Neuronal stem cell (in vitro differentiated cells): Measurements from ENCODE around the gene SORCS2.
"Not testable (repeated sequence)": the region's sequence is repeated elsewhere in the genome, so short reads cannot be mapped to it uniquely, and the experiment has no call there.

Experiments
- DNase-seq: peaks from one replicate; pipeline ENCODE4 v3.0.0-alpha.2; 2013; ENCODE audit warnings: low spot score
- H2AFZ ChIP-seq: one replicate; pipeline ENCODE4 v1.6.1; 2013; ENCODE audit warnings: mild to moderate bottlenecking, low read length, inconsistent platforms
- H2AK5ac ChIP-seq: 2 replicates; pipeline ENCODE4 v1.6.1; 2013; ENCODE audit warnings: low read depth, mild to moderate bottlenecking, inconsistent platforms, low read length, moderate library complexity, mixed read lengths
- H2BK120ac ChIP-seq: 2 replicates; pipeline ENCODE4 v1.6.1; 2013; ENCODE audit warnings: low read depth, mild to moderate bottlenecking, inconsistent platforms, low read length, moderate library complexity, mixed read lengths
- H2BK12ac ChIP-seq: one replicate; pipeline ENCODE4 v1.6.1; 2013; ENCODE audit warnings: low read length, inconsistent platforms
- H2BK15ac ChIP-seq: 2 replicates; pipeline ENCODE4 v1.6.1; 2013; ENCODE audit warnings: mild to moderate bottlenecking, low read length, inconsistent platforms, mixed read lengths
- H2BK5ac ChIP-seq: one replicate; pipeline ENCODE4 v1.6.1; 2013; ENCODE audit warnings: inconsistent platforms, mild to moderate bottlenecking, low read length, moderate library complexity
- H3K14ac ChIP-seq: one replicate; pipeline ENCODE4 v1.6.1; 2013; ENCODE audit warnings: low read length, inconsistent platforms
- H3K18ac ChIP-seq: 2 replicates; pipeline ENCODE4 v1.6.1; 2013; ENCODE audit warnings: low read length, inconsistent platforms
- H3K23ac ChIP-seq: 2 replicates; pipeline ENCODE4 v1.6.1; 2013; ENCODE audit warnings: low read depth, mild to moderate bottlenecking, mixed read lengths, low read length, inconsistent platforms; ENCODE audit not compliant: poor library complexity
- H3K27ac ChIP-seq: replicated peaks from 3 replicates; pipeline ENCODE4 v1.5.1; 2013; ENCODE audit warnings: low read length, inconsistent platforms
- H3K27me3 ChIP-seq, 3 experiments: 2 replicates each; pipeline ENCODE4 v1.6.1; 2013; ENCODE audit warnings: low read length in 3 of 3, mild to moderate bottlenecking in 2 of 3, inconsistent platforms in 1 of 3, low read depth in 1 of 3, mixed read lengths in 1 of 3, moderate library complexity in 1 of 3; ENCODE audit not compliant: control insufficient read depth in 3 of 3, insufficient read depth in 3 of 3
- H3K36me3 ChIP-seq, 2 donors: replicated peaks in 1 of 2; 2 replicates each; pipeline ENCODE4 v1.6.1; 2013; ENCODE audit warnings: low read length in 2 of 2; ENCODE audit not compliant: control insufficient read depth in 2 of 2, insufficient read depth in 2 of 2
- H3K4ac ChIP-seq: 2 replicates; pipeline ENCODE4 v1.6.1; 2013; ENCODE audit warnings: inconsistent platforms, mild to moderate bottlenecking, low read length, moderate library complexity
- H3K4me1 ChIP-seq, 2 donors: 1 replicate in 1 of 2; 2 replicates in 1 of 2; pipeline ENCODE4 v1.6.1; 2013; ENCODE audit warnings: low read length in 2 of 2, low read depth in 1 of 2; ENCODE audit not compliant: control insufficient read depth in 2 of 2, insufficient read depth in 1 of 2
- H3K4me2 ChIP-seq: one replicate; pipeline ENCODE4 v1.6.1; 2013; ENCODE audit warnings: mild to moderate bottlenecking, low read length, inconsistent platforms; ENCODE audit not compliant: insufficient read depth, poor library complexity, severe bottlenecking
- H3K4me3 ChIP-seq, 2 donors: 2 replicates each; pipeline ENCODE4 v1.5.1; 2013; ENCODE audit warnings: low read length in 2 of 2, mild to moderate bottlenecking in 2 of 2, inconsistent platforms in 1 of 2, moderate library complexity in 1 of 2
- H3K79me1 ChIP-seq: one replicate; pipeline ENCODE4 v1.6.1; 2013; ENCODE audit warnings: low read depth, mild to moderate bottlenecking, inconsistent platforms, low read length, moderate library complexity
- H3K9ac ChIP-seq: one replicate; pipeline ENCODE4 v1.6.1; 2013; ENCODE audit warnings: mild to moderate bottlenecking, low read depth, low read length, inconsistent platforms; ENCODE audit not compliant: poor library complexity
- H3K9me3 ChIP-seq, 2 donors: replicated peaks in 1 of 2; 2 replicates each; pipeline versions ENCODE3 to v1.6.1; 2013; ENCODE audit warnings: low read length in 2 of 2, mild to moderate bottlenecking in 2 of 2, inconsistent platforms in 1 of 2, low read depth in 1 of 2, mixed read lengths in 1 of 2, moderate library complexity in 1 of 2; ENCODE audit not compliant: control insufficient read depth in 2 of 2, insufficient read depth in 1 of 2
- H4K8ac ChIP-seq: one replicate; pipeline ENCODE4 v1.6.1; 2013; ENCODE audit warnings: low read depth, mild to moderate bottlenecking, inconsistent platforms, low read length, moderate library complexity
- H4K91ac ChIP-seq: one replicate; pipeline ENCODE4 v1.6.1; 2013; ENCODE audit warnings: low read length, low read depth, mild to moderate bottlenecking, inconsistent platforms; ENCODE audit not compliant: poor library complexity
- WGBS, 2 donors: extraction: QIAGEN DNeasy Blood & Tissue Kit; methylation state at CpG; one replicate each; pipeline ENCODE4 v1.1.7; 2013; ENCODE audit warnings: missing lambda C conversion rate in 2 of 2, mixed read lengths in 1 of 2; ENCODE audit not compliant: insufficient read length in 2 of 2, insufficient replicate concordance in 1 of 2; ENCODE audit errors: extremely low coverage in 2 of 2; 5-methylcytosine and 5-hydroxymethylcytosine counted together

SORCS2 gene

GRCh38 chr4:7573576-7574091 lies 381.3 kb downstream of the SORCS2 start:
- no peaks in the 10 kb centered on the region for H3K36me3 ChIP-seq
- no peak overlapping the region for H2BK12ac ChIP-seq
- H2BK5ac ChIP-seq = no peak overlapping the region
- no peak overlapping the region for H3K9ac ChIP-seq
- no peak overlapping the region for H3K27ac ChIP-seq
- no peak overlapping the region for H3K4me2 ChIP-seq
- no peak overlapping the region for H2AFZ ChIP-seq
- no peaks in the 10 kb centered on the region for H3K79me1 ChIP-seq
- H3K23ac ChIP-seq = no peak overlapping the region
- H3K4ac ChIP-seq = no peak overlapping the region
- peaks cover 0 to 24% of the 10 kb centered on the region in 2 donors for H3K4me1 ChIP-seq
- no peak for DNase-seq
- no peak overlapping the region for H4K91ac ChIP-seq
- no peak overlapping the region for H4K8ac ChIP-seq
- H2BK15ac ChIP-seq = no peak overlapping the region
- peaks cover 3 to 18% of the 10 kb centered on the region in 2 donors for H3K9me3 ChIP-seq
- no peak overlapping the region for H3K14ac ChIP-seq
- no CpG with 5 or more reads among the region's 9 CpGs for WGBS, 2 donors
- no peak overlapping the region for H2AK5ac ChIP-seq
- no peak overlapping the region for H2BK120ac ChIP-seq
- H3K4me3 ChIP-seq = no peak overlapping the region
- H3K27me3 ChIP-seq = no peaks in the 10 kb centered on the region
- peak overlapping the region; percentile 50 for H3K18ac ChIP-seq

- H3K9me3 ChIP-seq = peaks cover 3 to 18% of the 10 kb centered on the region in 2 donors
- H3K79me1 ChIP-seq = no peaks in the 10 kb centered on the region
- H3K4ac ChIP-seq = peak overlapping the region; percentile 70
- no CpG with 5 or more reads among the region's 11 CpGs for WGBS, 2 donors
- DNase-seq = no peak
- H2BK5ac ChIP-seq = no peak overlapping the region
- H3K4me1 ChIP-seq = peaks cover 0 to 24% of the 10 kb centered on the region in 2 donors
- H3K36me3 ChIP-seq = no peaks in the 10 kb centered on the region
- no peak overlapping the region for H3K4me3 ChIP-seq
- H3K18ac ChIP-seq = peak overlapping the region; percentile 8
- H3K14ac ChIP-seq = no peak overlapping the region
- H2BK120ac ChIP-seq = no peak overlapping the region
- peak overlapping the region; percentile 8 for H3K23ac ChIP-seq
- no peak overlapping the region for H2AFZ ChIP-seq
- H3K27me3 ChIP-seq = no peaks in the 10 kb centered on the region
- H4K8ac ChIP-seq = no peak overlapping the region
- H2AK5ac ChIP-seq = no peak overlapping the region
- H3K4me2 ChIP-seq = no peak overlapping the region
- H2BK15ac ChIP-seq = no peak overlapping the region
- H4K91ac ChIP-seq = no peak overlapping the region
- H3K27ac ChIP-seq = no peak overlapping the region
- no peak overlapping the region for H3K9ac ChIP-seq
- no peak overlapping the region for H2BK12ac ChIP-seq
Measured at GRCh38 chr4:7574287-7575014, 382.1 kb downstream of the SORCS2 start.

GRCh38 chr4:7575426-7575825 lies 383.1 kb downstream of the SORCS2 start:
- H3K4me2 ChIP-seq = no peak overlapping the region
- H4K91ac ChIP-seq = no peak overlapping the region
- no peak overlapping the region for H3K27ac ChIP-seq
- H3K9ac ChIP-seq = no peak overlapping the region
- peaks cover 3 to 18% of the 10 kb centered on the region in 2 donors for H3K9me3 ChIP-seq
- H2AFZ ChIP-seq = no peak overlapping the region
- no peak overlapping the region for H4K8ac ChIP-seq
- H2AK5ac ChIP-seq = no peak overlapping the region
- no peak overlapping the region for H2BK12ac ChIP-seq
- no peak overlapping the region for H2BK15ac ChIP-seq
- H3K14ac ChIP-seq = no peak overlapping the region
- H3K27me3 ChIP-seq = no peaks in the 10 kb centered on the region
- no CpG with 5 or more reads among the region's 6 CpGs for WGBS, 2 donors
- no peak for DNase-seq
- H3K4me3 ChIP-seq = no peak overlapping the region
- peaks cover 0 to 20% of the 10 kb centered on the region in 2 donors for H3K4me1 ChIP-seq
- H3K4ac ChIP-seq = no peak overlapping the region
- H3K36me3 ChIP-seq = no peaks in the 10 kb centered on the region
- no peak overlapping the region for H2BK120ac ChIP-seq
- no peaks in the 10 kb centered on the region for H3K79me1 ChIP-seq
- no peak overlapping the region for H2BK5ac ChIP-seq
- H3K18ac ChIP-seq = no peak overlapping the region
- no peak overlapping the region for H3K23ac ChIP-seq

- not testable (repeated sequence) for H3K14ac ChIP-seq, DNase-seq, H2BK15ac ChIP-seq, H4K8ac ChIP-seq, H3K4me2 ChIP-seq, H3K4me3 ChIP-seq, H3K18ac ChIP-seq, H3K4ac ChIP-seq, H3K9ac ChIP-seq, H3K23ac ChIP-seq, H3K79me1 ChIP-seq, H2AFZ ChIP-seq, H3K4me1 ChIP-seq, H3K36me3 ChIP-seq, H2BK5ac ChIP-seq, H2BK12ac ChIP-seq, H3K27me3 ChIP-seq, H3K27ac ChIP-seq, H2BK120ac ChIP-seq, H2AK5ac ChIP-seq
- peak overlapping the region; percentile 38 for H4K91ac ChIP-seq
- no CpG with 5 or more reads among the region's 11 CpGs for WGBS, 2 donors
- H3K9me3 ChIP-seq = peaks cover 3 to 18% of the 10 kb centered on the region in 2 donors
Measured at GRCh38 chr4:7577361-7578039, 385.2 kb downstream of the SORCS2 start.
